Ishikawa (cell line): ENCODE results near the gene TENT5C.

Experiments used
- CREB1 ChIP-seq: IDR thresholded peaks from 2 replicates; pipeline ENCODE4 v1.6.1; 2012; ENCODE audit warnings: low read depth
- EP300 ChIP-seq: IDR thresholded peaks from 2 replicates; pipeline ENCODE4 v1.6.1; 2012; ENCODE audit warnings: borderline replicate concordance
- MAX ChIP-seq: IDR thresholded peaks from 2 replicates; pipeline ENCODE4 v1.6.1; 2012
- NFIC ChIP-seq: IDR thresholded peaks from 2 replicates; pipeline ENCODE4 v1.6.1; 2012
- RAD21 ChIP-seq: IDR thresholded peaks from 2 replicates; pipeline ENCODE4 v1.6.1; 2012; ENCODE audit warnings: low read depth
- REST ChIP-seq: IDR thresholded peaks from 2 replicates; pipeline ENCODE4 v1.6.1; 2012; ENCODE audit warnings: low read depth, mild to moderate bottlenecking
- TAF1 ChIP-seq: IDR thresholded peaks from 2 replicates; pipeline ENCODE4 v1.6.1; 2012; ENCODE audit warnings: low read depth, mild to moderate bottlenecking
- USF1 ChIP-seq: IDR thresholded peaks from 2 replicates; pipeline ENCODE4 v1.6.1; 2012
- ZBTB7A ChIP-seq: IDR thresholded peaks from 2 replicates; pipeline ENCODE4 v1.6.1; 2012; ENCODE audit warnings: low read depth

- TF ChIP-seq ZBTB7A (no peak), CREB1 (no peak), USF1 (no peak), EP300 (no peak), RAD21 (no peak), MAX (no peak), REST (no peak), NFIC (no peak), TAF1 (no peak)
Measured at GRCh38 chr1:117644696-117645311, 39.0 kb downstream of the TENT5C start.
